Left kidney (tissue), 2 donors: ENCODE measurements around the gene SERPINA3. TPM values are rescaled to one million over a fixed set of nuclear protein-coding genes. Genes with fewer than 3 reads are reported as not detected.
A peak's percentile ranks its signal among the peaks of the same experiment; 100 is the strongest.
"Not testable (repeated sequence)": the region's sequence is repeated elsewhere in the genome, so short reads cannot be mapped to it uniquely, and the experiment has no call there.

Source experiments
- DNase-seq: peaks from one replicate; pipeline ENCODE4 v3.0.0-alpha.2; 2013
- polyA plus RNA-seq: library from polyadenylated mRNA; unstranded; fragments of 120-200 nt; gene quantifications from one replicate; pipeline ENCODE4 v1.2.1, GENCODE V29; 2013; ENCODE audit not compliant: insufficient read length

SERPINA3 gene
- polyA plus RNA-seq, 1 donor = 0.33 TPM

- no peak for DNase-seq
These were observed 27.5 kb upstream of the SERPINA3 start for GRCh38 chr14:94584591-94585280.

DNA sequence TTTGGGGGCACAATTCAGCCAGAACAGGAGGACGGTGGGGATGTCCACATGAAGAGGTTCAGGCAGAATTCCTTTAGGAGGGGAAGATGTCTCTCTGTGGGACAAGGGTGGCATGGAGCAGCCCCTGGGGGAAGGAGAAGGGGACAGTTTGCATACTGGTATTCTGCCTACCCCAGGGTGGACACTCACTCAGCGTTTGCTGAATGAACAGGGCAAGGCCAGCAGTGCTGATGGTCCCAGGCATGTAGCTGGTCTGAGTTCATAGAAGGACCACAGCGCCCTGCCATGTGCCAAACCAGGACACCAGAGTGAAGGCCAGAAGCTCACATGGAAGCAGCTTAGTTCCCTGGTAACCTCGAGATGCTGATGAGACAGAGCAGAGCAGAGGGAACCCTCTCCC lies 25.6 kb upstream of the SERPINA3 start:
- DNase-seq = no peak

GRCh38 chr14:94588311-94588710 lies 23.9 kb upstream of the SERPINA3 start:
- DNase-seq = no peak

DNA sequence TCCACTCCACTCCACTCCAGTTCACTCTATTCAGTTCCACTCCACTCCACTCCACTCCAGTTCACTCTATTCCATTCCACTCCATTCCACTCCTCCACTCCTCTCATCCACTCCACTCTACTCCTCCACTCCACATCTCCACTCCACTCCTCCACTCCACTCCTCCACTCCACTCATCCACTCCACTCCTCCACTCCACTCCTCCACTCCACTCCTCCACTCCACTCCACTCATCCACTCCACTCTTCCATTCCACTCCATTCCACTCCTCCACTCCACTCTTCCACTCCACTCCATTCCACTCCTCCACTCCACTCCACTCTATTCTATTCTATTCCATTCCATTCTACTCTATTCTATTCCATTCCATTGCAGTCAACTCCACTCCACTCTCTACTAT lies 21.1 kb upstream of the SERPINA3 start:
- DNase-seq = no peak

DNA sequence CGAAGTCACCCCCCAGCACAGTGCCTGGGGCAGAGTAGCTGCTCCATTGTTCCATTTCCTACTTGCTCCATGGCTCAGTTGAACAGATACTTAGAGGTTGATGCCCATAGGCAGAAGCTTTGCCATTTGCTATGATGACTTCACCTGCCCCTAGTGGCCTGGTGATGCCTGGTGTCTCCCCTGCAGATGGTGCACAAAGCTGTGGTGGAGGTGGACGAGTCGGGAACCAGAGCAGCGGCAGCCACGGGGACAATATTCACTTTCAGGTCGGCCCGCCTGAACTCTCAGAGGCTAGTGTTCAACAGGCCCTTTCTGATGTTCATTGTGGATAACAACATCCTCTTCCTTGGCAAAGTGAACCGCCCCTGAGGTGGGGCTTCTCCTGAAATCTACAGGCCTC lies 20.3 kb upstream of the SERPINA3 start:
- DNase-seq = no peak

GRCh38 chr14:94592457-94592856 lies 19.7 kb upstream of the SERPINA3 start:
- no peak for DNase-seq

GRCh38 chr14:94593376-94593748 lies 18.8 kb upstream of the SERPINA3 start:
- no peak for DNase-seq

GRCh38 chr14:94593749-94594431 lies 18.3 kb upstream of the SERPINA3 start:
- DNase-seq = no peak

- no peak for DNase-seq
These were observed 17.8 kb upstream of the SERPINA3 start for GRCh38 chr14:94594441-94594840.

- DNase-seq = no peak
These were observed 16.3 kb upstream of the SERPINA3 start for GRCh38 chr14:94595912-94596311.

DNA sequence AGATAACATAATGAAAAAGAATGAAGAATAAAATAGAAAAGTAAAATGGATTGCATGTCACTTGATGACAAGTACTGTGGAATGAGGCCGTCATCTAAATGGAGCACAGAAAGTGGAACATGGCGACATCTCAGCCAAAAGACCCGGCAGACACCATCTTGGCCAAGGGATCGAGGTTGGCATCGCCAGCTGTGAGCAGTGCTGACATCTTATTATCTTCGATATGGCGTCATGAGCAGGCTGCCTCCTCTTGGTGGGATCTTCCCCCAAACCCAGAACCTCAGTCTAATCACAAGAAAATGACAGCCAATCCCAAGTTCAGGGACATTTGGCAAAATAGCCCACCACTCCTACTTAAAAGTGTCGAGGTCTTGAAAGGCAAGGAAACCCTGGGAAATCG lies 15.8 kb upstream of the SERPINA3 start:
- no peak for DNase-seq

DNA sequence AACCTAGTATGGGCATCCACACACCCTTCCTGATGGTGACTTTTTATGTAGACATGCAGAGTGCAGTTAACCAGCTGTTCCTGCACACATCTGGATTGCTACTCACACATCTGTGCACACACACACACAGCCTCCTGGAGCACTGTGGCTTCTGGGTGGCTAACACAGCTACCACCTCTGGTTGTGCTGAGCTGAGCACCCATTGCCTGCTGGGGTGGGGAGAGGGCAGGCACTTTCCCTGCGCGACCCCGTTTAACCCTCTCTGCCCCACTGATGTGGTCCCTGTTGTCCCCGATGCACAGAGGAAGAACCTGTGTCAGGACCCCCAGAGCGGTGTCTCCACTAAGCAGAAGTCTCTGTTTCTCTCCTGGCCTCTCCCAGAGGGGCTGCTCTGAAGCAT lies 14.4 kb upstream of the SERPINA3 start:
- DNase-seq = no peak

- no peak for DNase-seq
These were observed 13.7 kb upstream of the SERPINA3 start for GRCh38 chr14:94598506-94598815.

- DNase-seq = peak; percentile 22
These were observed 13.2 kb upstream of the SERPINA3 start for GRCh38 chr14:94598816-94599655.

DNA sequence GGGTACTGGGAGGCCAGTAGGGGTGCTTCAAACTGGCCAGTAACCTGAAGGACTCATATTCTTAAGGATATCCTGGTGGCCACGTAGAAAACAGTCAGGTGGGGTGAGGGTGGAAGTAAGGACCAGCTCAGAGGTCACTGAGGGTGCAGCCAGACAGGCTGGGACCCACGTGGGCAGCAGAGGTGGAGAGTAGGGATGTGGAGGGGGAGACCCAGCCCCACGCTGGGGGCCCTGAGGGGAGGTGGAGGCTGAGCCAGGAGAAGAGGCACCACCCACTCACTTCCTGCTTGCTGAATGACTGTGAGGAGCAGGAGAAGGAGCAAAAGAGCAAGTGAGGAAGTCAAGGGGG lies 12.6 kb upstream of the SERPINA3 start:
- DNase-seq = no peak

DNA sequence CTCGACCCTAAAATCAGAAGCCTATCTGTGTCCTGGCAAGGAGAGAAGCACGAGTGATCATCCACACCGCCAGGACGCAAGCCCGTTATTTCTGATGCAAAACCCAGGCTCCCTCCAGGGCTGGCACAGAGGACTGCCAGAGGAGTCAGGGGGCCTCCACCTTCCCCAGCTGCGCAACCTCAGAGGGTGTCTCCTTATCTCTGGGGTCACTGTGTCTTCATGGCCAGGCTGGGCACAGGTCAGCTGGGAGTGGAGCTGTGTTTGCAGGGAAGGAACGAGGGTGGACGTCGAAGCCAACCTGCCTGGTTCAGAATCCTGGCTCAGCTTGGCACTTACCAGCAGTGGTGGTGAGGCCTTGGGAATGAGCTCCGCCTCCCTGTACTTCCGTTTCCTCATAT lies 12.0 kb upstream of the SERPINA3 start:
- DNase-seq = no peak

GRCh38 chr14:94601884-94602391 lies 10.3 kb upstream of the SERPINA3 start:
- DNase-seq = no peak

DNA sequence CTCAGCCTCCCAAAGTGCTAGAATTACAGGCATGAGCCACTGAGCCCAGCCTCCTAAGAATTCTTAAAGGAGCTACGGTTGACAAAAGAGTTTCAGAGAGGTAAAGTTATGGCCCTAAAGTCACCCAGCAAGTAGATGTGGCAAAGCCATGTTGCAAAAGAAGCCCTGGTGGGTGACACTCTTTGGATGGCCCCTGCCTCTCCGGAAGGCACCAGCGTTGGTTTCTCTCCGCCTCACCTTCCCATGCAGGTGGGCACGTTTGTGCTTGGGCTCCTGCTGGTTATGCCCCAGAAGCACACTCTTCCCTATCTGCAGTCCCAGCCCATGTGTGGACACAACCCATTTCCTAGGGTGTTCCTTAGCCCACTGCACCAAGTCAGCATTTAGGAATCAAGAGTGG lies 9.5 kb upstream of the SERPINA3 start:
- DNase-seq = no peak

GRCh38 chr14:94605361-94605760 lies 6.8 kb upstream of the SERPINA3 start:
- DNase-seq = no peak

DNA sequence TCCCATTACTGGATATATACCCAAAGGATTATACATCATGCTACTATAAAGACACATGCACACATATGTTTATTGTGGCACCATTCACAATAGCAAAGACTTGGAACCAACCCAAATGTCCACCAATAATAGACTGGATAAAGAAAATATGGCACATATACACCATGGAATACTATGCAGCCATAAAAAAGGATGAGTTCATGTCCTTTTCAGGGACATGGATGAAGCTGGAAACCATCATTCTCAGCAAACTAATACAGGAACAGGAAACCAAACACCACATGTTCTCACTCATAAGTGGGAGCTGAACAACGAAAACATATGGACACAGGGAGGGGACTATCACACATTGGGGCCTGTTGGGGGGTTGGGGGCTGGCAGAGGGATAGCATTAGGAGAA lies 3.2 kb upstream of the SERPINA3 start:
- not testable (repeated sequence) for DNase-seq

DNA sequence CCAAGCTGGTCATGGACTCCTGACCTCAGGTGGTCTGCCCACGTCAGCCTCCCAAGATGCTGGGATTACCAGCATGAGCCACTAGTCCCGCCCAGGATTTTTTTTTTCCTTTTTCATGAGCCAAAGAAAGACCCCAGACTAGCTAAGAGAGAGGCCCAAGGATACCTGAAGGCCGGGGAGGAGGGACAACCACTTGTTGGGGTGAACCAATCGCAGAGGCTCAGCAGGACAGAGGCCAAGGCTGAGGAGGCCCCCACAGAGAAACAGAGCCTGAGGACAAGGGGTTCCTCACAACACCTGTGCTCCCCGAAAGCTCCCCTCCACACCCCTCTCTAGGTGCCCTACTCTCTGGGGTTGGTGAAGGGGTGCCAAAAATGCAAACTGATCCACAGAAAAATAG lies 1.0 kb upstream of the SERPINA3 start:
- DNase-seq = no peak

DNA sequence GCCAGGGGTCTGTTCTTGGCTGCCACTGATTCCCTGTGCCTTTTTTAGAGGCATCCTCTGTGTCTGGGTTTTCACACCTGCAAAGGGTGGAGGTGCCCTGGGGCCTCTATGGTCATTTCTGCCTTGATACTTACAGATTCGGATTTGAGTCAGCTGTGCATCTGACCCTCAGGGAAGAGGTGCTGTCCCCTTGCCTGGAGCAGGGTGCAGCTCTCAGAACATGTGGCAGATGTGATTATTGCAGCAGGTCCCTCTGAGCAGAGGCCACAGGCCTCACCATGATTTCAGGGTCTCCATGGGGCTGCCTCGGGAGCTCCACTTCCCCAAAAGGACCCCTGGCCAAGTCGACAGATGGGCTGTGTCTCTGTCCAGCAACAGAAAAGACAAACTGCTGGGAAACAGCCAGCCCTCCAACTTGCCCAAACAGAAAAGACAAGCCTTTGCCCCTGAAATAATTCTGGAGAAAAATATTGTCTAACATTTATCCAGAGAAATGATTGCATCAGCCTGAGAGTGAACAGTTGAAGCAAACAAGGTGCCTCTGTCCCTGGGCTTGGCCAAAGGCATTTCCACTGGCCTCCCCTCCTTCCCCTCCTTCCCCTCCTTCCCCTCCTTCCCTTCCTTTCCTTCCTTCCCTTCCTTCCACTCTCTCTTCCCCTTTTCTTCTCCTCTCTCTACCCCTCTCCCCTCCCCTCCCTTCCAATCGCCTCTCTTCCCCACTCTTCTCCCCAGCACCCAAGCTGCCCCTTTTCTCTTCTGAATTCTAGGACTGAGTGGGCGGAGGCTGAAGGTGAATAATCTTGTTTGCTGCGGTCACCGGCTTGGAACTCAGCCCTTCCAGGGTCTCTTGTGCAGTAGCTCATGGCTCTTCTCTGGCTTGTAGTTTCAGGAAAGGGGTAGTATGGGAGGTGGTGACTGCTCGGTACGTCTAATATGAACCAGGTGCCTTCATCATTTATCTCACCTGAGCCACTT lies 676 bp downstream of the SERPINA3 start:
- DNase-seq = no peak
